Testis (tissue), 3 donors: ENCODE measurements around the gene COX6A2. TPM values are rescaled to one million over a fixed set of nuclear protein-coding genes. Genes with fewer than 3 reads are reported as not detected.

Experiments
- DNase-seq: peaks from one replicate; pipeline ENCODE4 v3.0.0-alpha.2; 2019
- H3K27ac ChIP-seq, 2 donors: fragments of 200-600 bp; sonication (generic); one replicate each; pipeline ENCODE4 v1.5.1; 2019
- H3K27me3 ChIP-seq: fragments of 200-600 bp; sonication (generic); one replicate; pipeline ENCODE4 v1.5.1; 2019
- H3K36me3 ChIP-seq: fragments of 200-600 bp; sonication (generic); one replicate; pipeline ENCODE4 v1.5.1; 2017; ENCODE audit warnings: low read depth; ENCODE audit errors: missing control alignments
- H3K4me1 ChIP-seq: fragments of 200-600 bp; sonication (generic); one replicate; pipeline ENCODE4 v1.5.1; 2019
- H3K4me3 ChIP-seq, 2 donors: fragments of 200-600 bp; sonication (generic); one replicate each; pipeline ENCODE4 v1.5.1; 2017 to 2019
- H3K9me3 ChIP-seq: fragments of 200-600 bp; sonication (generic); one replicate; pipeline ENCODE4 v1.5.1; 2017
- CTCF ChIP-seq, 3 experiments: fragments of 450-650 bp in 2 of 3; fragments of 200-600 bp in 1 of 3; sonication (generic) in 1 of 3; IDR thresholded peaks; one replicate each; pipeline ENCODE4 v1.5.1; 2016 to 2019; ENCODE audit warnings: antibody characterized with exemption in 3 of 3, mild to moderate bottlenecking in 2 of 3, moderate library complexity in 1 of 3
- POLR2A ChIP-seq: fragments of 450-650 bp; IDR thresholded peaks from one replicate; pipeline ENCODE4 v1.6.1; 2017; ENCODE audit warnings: antibody characterized with exemption, mild to moderate bottlenecking, moderate library complexity
- WGBS, 2 donors: methylation state at CpG; one replicate each; pipeline ENCODE4 v1.1.5; 2018; 5-methylcytosine and 5-hydroxymethylcytosine counted together
- intact Hi-C: fragments of 100-400 bp; cut with DNase I; formaldehyde crosslinking; loops from one replicate; pipeline ENCODE4 v1.15.1; 2023; ENCODE audit warnings: low total_unique reads
- polyA plus RNA-seq: library from polyadenylated mRNA; stranded (reverse); fragments of 350-450 nt; fragmentation: Illumina TruSeq; extraction: RNeasy Lipid Tissue Mini Kit (QIAGEN cat#74804); gene quantifications from one replicate; pipeline ENCODE4 v1.2.3, GENCODE V29; 2014; ENCODE audit warnings: low read depth, low replicate concordance; ENCODE audit not compliant: insufficient read depth
- total RNA-seq, 2 donors: library from RNA; depleted of rRNA; stranded (reverse); fragments of >200 nt; gene quantifications; one replicate each; pipeline ENCODE4 v1.2.3, GENCODE V29; 2016

Gene COX6A2
- total and polyA plus RNA-seq, 3 donors from 2014 or later, result 1.4 to 14.9 TPM; not detected in 1

GRCh38 chr16:31382485-31383161, 45.5 kb downstream of the COX6A2 start:
- Histone ChIP-seq H3K4me3 (no peak overlapping the region), H3K4me1 (no peaks in the 10 kb centered on the region), H3K27me3 (no peaks in the 10 kb centered on the region), H3K27ac (no peak overlapping the region), H3K36me3 (no peaks in the 10 kb centered on the region), H3K9me3 (no peaks in the 10 kb centered on the region)
- TF ChIP-seq POLR2A (no peak), CTCF (IDR thresholded peaks at IDR 0.05) (peak; percentile 14 to 52 (median 50))
- peak; percentile 80 for DNase-seq
- intact Hi-C loops, result no loop called here
- WGBS, 2 donors, result 42 to 43% methylated on average over 14 of the region's 14 CpGs

GRCh38 chr16:31380201-31380600, 48.0 kb downstream of the COX6A2 start:
- Histone ChIP-seq H3K9me3 (no peaks in the 10 kb centered on the region), H3K36me3 (no peaks in the 10 kb centered on the region), H3K27me3 (no peaks in the 10 kb centered on the region), H3K4me3 (no peak overlapping the region), H3K4me1 (no peaks in the 10 kb centered on the region), H3K27ac (no peak overlapping the region)
- WGBS, 2 donors, result 72 to 83% methylated on average over 9 to 12 of the region's 12 CpGs
- no peak for TF ChIP-seq POLR2A
- TF ChIP-seq CTCF (IDR thresholded peaks at IDR 0.05), result no peak
- intact Hi-C loops, result no loop called here
- no peak for DNase-seq

Other genes starting within 250 kb of the COX6A2 start
- gene FUS, start 248.2 kb downstream of the COX6A2 start, total RNA-seq, result 100 to 1,000 TPM; 205 to 217 TPM
- gene FUS, start 248.2 kb downstream of the COX6A2 start, polyA plus RNA-seq, result 423 TPM
- 10 to 100 TPM in 1 of 2 donors, 1 to 10 TPM in 1; 2.6 to 11.1 TPM for gene PYCARD, start 225.6 kb downstream of the COX6A2 start, total RNA-seq
- gene PYCARD, start 225.6 kb downstream of the COX6A2 start, polyA plus RNA-seq, result 8.7 TPM
- gene TRIM72, start 214.2 kb downstream of the COX6A2 start, total RNA-seq, result under 1 TPM; 0.50 to 0.55 TPM
- 0.58 TPM for gene TRIM72, start 214.2 kb downstream of the COX6A2 start, polyA plus RNA-seq
- not detected for gene PYDC1, start 211.2 kb downstream of the COX6A2 start, total RNA-seq
- not detected for gene PYDC1, start 211.2 kb downstream of the COX6A2 start, polyA plus RNA-seq
- gene ITGAM, start 168.4 kb downstream of the COX6A2 start, total RNA-seq, result 1 to 10 TPM; 4.4 to 7.7 TPM
- 7.1 TPM for gene ITGAM, start 168.4 kb downstream of the COX6A2 start, polyA plus RNA-seq
- gene ITGAX, start 73.2 kb downstream of the COX6A2 start, total RNA-seq, result 1 to 10 TPM in 1 of 2 donors, under 1 TPM in 1; 0.63 to 2.8 TPM
- gene ITGAX, start 73.2 kb downstream of the COX6A2 start, polyA plus RNA-seq, result 3.4 TPM
- under 1 TPM in 1 of 2 donors, not detected in 1; 0.19 TPM for gene ITGAD, start 35.0 kb downstream of the COX6A2 start, total RNA-seq
- not detected for gene ITGAD, start 35.0 kb downstream of the COX6A2 start, polyA plus RNA-seq
- gene ZNF843, start 14.4 kb upstream of the COX6A2 start, total RNA-seq, result 1 to 10 TPM; 2.4 to 3.7 TPM
- 1.1 TPM for gene ZNF843, start 14.4 kb upstream of the COX6A2 start, polyA plus RNA-seq
- gene ARMC5, start 31.1 kb upstream of the COX6A2 start, total RNA-seq, result 10 to 100 TPM; 19.1 to 21.3 TPM
- 11.0 TPM for gene ARMC5, start 31.1 kb upstream of the COX6A2 start, polyA plus RNA-seq
- gene TGFB1I1, start 43.8 kb upstream of the COX6A2 start, total RNA-seq, result 10 to 100 TPM; 13.6 to 28.4 TPM
- gene TGFB1I1, start 43.8 kb upstream of the COX6A2 start, polyA plus RNA-seq, result 31.7 TPM
- 1 to 10 TPM; 5.8 to 6.9 TPM for gene SLC5A2, start 54.8 kb upstream of the COX6A2 start, total RNA-seq
- 18.1 TPM for gene SLC5A2, start 54.8 kb upstream of the COX6A2 start, polyA plus RNA-seq
- gene RUSF1, start 80.0 kb upstream of the COX6A2 start, total RNA-seq, result 100 to 1,000 TPM; 102 to 124 TPM
- 75.8 TPM for gene RUSF1, start 80.0 kb upstream of the COX6A2 start, polyA plus RNA-seq
- 1 to 10 TPM in 1 of 2 donors, not detected in 1; 1.9 TPM for gene AHSP, start 99.5 kb upstream of the COX6A2 start, total RNA-seq
- gene AHSP, start 99.5 kb upstream of the COX6A2 start, polyA plus RNA-seq, result 5.6 TPM